NCI-H69 (cell line): ENCODE data around the gene FAM241A.
"Not testable (repeated sequence)": the region's sequence is repeated elsewhere in the genome, so short reads cannot be mapped to it uniquely, and the experiment has no call there.

Experiments used
- DNase-seq: peaks from one replicate; lab custom pipeline; 2025; lab: John Stamatoyannopoulos, UW

The FAM241A gene

DNA sequence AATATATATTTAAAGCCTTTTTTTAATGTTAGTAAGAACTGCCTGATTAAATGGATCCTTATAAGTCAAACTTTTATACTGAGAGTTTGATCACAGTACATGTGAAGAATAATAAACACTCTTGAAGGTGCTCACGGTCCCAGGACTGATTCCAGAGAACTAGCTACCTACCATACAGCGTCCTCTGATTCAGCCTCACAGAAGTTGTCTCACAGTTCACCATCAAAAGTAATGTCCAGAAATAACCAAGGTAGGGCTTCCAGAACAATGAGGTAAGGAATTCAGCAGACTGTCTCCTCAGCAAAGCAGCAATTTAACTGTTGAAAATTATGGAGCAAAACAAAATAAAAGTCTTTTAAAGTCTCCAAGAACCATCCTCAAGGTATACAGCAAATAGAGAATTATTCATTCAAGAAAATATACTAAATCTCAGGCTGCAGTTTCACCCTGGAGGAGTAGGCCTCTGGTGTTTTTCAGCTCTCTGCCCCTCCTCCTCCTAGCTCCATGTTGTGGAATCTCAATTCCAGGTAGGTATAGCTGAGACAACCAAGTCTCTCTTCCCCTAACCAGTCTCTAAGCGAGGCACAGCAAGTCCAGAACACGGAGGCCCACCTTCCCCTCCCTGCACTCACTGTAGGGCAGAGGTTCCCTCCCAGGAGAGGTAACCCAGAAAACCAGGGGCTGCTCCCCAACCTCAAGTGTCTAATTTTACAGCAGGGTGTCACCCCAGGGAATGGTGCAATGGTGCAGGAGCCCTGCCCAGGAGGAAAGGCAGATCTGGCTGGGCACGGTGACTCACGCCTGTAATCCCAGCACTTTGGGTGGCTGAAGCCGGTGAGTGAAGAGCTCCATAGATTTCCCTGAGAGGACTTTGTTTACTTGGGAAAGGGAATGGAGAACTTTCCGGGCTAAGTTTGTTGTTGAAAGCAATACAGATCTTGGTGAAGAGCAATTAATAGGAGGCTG lies 28.6 kb downstream of the FAM241A start:
- DNase-seq: no peak

DNA sequence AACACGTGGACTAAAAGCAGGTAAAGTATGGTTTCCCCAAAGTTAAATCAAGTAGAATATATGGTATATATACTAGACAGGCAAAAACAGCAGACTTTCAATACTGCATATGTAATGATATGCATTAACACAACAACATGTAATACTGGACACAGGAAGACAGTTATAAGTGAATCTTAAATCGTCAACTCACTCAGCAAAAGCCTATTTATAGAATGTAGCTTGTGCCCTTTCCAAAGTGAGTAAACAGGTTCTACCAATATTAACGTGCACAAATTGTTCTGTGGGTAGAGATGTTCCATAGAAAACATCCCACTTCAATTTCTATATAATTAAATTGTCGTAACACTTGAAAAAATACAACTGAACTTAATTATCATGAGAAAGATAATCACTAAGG lies 30.6 kb downstream of the FAM241A start:
- peak; percentile 7 for DNase-seq

DNA sequence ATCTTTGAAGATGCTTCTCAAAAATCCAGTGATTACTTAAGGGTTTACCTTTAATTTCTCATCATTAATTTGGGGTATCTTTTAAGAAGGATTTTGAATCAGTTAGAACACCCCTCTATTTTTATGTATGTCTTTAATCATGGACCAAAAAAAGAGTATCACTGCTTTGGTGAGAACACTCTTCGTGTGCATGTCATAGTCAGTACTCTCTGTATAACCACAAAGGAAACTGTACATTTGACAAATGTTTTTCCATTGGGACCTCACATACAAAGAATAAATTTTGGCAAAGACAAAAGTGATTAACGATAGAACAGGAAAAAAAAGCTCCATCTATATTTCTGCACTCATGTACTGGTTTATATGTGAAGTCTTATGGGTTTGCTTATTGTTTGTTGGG lies 31.3 kb downstream of the FAM241A start:
- no peak for DNase-seq

DNA sequence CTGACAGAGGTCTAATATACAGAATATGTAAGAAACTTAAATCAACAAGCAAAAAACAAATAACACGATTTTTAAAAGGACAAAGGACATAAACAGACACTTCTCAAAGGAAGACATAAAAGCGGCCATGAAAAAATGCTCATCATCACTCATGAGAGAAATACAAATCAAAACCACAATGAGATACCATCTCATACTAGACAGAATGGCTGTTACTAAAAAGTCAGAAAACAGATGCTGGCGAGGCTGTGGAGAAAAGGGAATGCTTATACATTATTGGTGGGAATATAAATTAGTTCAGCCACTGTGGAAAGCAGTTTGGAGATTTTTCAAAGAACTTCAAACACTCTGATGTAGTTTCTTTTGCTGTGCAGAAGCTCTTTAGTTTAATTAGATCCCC lies 33.5 kb downstream of the FAM241A start:
- DNase-seq: not testable (repeated sequence)

DNA sequence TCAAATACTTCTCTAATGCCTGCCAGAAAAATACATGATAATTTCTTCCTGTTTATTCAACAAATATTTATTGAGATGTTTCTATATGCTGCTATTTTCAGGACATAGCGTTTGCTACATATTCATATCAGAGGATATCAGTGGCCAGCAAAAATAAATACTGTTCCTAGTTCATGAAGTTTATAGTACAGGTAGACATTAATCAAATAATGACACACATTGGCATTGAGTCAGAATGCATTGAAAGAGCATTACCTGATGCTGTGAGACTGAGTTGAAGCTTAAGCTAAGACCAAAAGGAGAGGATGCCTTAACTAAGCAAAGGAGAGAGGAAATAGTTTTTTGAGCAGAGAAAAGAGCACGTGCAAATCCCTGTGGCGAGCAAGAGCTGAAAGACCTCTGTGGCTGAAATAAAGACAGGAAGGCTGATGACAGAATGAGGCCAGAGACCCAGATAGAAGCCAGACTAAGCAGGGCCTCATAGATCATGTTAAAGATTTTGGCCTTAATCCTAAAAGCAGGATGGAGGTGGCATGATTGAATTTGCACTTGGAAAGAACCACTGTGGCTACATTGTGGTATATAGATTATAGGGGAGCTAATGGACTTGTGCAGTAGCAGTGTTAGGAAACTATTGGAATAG lies 36.2 kb downstream of the FAM241A start:
- DNase-seq: no peak

DNA sequence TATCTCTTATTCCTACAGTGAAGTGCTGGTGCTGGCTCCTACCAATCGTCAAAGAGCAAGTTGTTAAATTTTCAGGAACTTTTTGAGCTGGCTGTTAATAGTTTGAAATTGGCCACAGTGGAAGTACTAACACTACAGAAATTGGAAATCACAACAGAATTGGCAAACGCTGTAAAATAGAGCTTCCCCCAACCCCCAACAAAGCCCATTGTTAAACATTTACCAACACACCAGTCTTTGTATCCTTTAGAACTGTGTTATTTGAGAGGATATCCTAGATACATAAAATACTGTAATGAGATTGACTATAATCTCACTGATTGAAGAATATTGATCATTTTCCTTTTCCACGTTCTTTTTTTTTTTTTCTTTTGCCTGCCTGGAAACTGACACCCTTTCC lies 37.4 kb downstream of the FAM241A start:
- no peak for DNase-seq

DNA sequence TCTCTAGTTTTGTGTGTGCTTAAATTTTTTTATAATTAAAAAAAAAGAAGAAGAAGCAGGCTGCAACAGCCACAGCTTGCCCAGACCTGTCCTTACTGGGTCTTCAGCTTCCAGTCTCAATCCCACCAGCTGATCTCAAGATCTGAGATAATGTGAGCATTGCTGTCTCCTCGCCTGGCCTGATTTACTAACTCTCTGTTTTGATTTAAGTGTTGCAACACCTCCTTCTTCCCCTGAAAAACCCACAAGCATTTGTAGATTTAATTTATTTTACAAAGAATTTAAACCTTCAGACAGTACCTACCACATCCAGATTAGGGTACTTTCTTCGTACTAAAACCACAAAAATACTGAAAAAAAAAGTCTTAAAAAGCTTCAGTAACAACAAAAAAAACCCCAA lies 38.0 kb downstream of the FAM241A start:
- no peak for DNase-seq

DNA sequence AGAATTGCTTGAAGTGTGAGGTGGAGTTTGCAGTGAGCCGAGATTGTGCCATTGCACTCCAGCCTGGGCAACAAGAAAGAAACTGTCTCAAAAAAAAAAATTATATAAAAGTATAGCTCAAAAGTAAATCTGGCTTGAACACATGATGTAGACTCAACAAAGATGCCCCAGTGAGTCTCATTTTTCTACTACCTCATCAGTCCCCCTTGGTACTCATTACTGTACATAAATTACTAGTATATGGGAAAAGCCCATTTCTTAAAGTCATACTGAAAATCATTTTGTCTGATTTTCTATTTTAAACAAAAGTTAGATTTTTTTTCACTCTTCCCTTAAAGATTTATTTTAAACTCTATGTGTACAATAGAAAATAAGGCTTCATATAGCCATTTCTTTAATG lies 39.2 kb downstream of the FAM241A start:
- no peak for DNase-seq

DNA sequence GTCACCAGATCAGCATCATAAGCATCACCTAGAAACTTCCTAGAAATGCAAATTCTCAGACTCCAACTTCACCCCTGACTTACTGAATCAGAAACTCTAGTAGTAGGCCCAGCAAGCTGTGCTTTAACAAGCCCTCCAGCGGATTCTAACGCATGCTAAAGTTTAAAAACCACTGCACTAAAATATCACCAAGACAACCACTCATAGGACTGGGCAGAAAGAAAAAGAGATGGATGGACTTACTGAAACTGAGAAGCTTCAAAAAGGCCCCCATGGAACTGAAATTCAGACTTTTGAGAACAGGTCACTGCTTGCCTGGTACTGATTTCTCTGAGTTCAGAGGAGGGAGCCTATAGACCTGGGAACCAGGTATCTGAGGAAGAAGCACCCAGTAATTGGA lies 40.1 kb downstream of the FAM241A start:
- no peak for DNase-seq

DNA sequence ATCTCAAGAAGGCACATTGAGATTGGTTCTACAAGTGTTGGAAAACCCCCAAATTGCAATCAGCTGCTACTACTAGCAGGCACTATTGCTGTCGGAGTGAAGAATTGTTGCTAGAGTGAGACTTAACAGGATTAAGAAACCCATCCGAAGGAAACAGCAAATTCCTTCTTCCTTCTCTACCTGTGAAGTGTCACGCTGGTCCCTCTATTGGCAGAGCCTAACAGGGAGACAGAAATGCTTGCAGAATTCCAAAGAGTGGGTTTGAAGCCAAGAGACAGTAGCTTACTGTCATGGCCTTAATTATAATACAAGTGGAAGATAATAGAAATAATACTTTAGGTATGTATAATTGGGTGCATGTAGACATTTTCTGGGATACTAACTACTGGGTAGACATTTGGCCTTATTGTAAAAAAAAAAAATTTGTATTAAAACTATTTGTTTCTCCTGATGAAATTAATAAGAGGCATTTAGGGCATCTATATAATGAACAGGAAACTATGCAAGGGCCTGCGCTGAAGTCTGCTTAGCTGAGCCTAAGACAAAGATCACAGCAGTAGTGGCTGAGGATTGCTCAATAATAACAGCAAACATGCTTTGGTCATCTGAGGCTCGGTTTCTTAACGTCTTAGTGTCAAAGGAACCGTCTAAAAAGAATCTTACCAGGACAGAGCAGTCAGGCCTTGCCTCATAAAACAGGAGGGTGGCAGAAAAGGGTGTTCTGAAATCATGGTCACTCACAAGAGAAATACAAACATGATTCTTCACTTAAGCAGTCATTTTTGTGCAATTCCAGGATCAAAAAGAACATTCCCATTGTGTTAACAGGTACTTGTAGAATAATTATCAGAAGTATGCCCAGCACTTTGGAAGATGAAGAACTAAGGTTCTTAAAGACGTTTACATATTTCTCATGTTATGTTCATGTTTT lies 40.8 kb downstream of the FAM241A start:
- no peak for DNase-seq

DNA sequence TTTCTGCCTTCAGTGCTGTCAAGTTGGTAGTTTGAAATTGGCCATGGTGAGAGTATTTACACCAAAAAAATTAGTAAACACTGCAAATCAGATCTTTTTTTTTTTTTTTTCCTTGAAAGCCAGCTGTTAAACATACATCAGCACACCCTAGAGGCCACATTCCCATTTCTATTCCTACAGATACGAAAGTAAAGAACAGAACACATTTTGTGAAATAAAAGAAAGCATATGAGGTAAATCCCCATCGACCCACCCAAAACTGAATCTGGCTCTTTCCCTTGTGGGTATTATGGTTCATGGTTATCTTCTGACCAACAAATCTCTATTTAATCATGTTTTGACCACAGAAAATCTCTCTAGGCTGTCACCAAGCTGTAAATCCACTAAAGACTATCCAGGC lies 44.5 kb downstream of the FAM241A start:
- DNase-seq: no peak

DNA sequence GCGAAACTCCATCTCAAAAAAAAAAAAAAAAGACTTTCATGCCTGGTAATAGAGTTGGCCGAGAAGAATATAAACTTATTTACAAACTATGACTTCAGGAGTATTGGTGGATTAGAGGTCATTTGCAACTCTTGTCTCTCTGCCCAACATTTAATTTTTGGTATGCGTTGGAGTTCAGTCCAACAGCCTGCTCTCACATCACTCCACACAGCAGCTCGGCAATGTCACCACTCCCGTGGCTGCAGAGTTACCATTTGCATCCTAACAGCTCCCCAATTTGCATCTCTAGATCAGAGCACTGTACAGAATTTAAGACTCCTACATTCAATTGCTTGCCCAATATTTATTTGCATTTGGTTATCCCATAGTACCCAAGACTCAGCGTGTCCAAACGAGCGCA lies 45.4 kb downstream of the FAM241A start:
- no peak for DNase-seq

DNA sequence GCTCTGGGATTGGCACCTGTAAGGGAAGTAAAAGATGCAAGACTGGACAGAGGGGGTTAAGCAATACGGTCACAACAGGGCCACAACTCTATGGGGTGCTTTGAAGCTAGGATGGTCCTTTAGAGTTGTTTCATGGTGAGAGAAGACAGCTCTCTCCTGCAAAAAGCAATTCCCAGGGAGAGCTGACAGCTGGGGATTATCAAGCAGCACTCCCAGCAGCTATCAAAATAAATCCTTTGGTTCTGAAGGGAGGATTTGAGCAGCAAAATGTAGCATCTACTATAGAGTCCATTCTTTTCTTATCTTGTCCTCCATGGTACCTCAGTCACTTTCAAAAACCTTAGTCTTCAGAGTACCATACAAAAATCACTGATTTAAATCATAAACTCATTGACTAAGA lies 51.2 kb downstream of the FAM241A start:
- DNase-seq: no peak

DNA sequence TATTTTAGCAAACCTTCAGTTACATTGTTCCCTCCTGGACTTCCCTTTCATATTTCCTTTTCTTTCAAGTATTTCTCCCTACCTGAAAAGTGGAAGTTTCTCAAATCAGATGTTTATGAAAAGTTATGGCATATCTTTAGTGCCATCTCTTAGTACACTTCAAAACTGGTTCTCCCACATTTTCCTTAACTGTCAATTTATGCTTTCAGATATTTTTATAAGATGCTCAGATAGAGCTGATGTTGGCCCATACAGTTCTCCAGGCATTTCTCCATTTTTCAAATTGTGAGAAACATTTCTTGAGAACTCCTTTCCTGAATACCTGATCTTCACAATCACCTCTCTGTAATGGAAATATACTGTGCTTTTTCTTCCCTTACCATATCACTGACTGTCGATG lies 53.8 kb downstream of the FAM241A start:
- DNase-seq: no peak

DNA sequence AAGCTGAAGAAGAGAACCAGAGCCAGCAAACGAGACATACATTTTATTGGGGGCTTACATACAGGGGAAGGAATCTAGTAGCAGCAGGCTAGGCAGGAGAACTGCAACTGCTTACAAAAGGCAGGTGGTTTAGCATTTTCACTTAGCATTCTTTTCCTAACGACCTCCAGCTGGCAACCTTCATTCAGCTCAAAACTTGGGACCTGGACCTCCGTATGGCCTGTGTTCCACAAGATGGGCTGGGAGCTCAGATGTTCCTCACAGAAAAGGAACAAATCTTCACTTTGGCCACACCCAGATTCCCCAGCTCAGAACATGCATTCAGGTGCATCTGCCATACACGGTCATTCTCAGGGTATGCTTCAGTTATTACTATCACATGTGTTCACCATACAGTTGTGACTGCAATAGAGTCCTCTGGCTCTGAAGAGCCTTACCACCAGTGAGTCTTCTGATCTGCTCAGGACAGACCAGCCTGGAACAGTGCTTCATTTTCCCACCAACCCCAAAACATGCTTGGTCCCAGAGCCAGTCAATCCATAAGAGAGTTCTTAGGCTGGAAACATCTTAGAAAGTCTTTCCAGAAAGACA lies 56.8 kb downstream of the FAM241A start:
- no peak for DNase-seq

DNA sequence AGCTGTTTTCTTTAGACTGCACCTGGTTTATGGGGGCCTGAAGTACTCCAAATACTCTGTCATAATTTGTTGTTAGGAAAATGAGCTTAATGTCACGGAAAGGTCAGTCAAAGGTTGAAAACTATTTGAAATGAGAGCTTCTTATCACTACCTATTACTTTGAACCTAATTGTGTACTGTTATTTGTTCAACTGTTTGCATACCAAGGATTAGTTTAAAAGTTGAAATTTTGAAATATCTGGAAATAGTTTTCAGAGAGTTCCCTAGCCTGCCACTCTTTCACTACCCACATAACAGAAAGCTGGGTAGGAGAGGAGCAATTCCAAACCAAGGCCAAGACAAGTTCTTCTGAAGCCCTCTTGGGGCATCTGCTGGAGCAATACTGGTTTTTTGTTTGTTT lies 58.3 kb downstream of the FAM241A start:
- no peak for DNase-seq

DNA sequence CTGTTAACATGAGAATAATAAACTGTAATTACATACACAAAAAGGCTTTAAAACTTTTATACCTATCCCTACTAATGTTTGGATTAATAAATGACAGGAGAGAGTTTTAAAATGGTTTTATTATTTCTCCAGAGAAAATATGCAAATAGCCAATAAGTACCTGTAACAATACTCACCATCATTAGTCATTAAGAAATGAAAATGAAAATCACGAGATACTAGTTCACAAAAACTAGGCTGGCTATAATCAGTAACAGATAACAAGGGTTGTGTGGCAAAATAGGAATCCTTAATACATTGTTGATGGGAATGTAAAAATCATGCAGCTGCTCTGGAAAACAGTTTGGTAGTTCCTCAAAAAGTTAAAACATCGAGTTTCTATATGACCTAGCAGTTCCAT lies 61.2 kb downstream of the FAM241A start:
- no peak for DNase-seq

DNA sequence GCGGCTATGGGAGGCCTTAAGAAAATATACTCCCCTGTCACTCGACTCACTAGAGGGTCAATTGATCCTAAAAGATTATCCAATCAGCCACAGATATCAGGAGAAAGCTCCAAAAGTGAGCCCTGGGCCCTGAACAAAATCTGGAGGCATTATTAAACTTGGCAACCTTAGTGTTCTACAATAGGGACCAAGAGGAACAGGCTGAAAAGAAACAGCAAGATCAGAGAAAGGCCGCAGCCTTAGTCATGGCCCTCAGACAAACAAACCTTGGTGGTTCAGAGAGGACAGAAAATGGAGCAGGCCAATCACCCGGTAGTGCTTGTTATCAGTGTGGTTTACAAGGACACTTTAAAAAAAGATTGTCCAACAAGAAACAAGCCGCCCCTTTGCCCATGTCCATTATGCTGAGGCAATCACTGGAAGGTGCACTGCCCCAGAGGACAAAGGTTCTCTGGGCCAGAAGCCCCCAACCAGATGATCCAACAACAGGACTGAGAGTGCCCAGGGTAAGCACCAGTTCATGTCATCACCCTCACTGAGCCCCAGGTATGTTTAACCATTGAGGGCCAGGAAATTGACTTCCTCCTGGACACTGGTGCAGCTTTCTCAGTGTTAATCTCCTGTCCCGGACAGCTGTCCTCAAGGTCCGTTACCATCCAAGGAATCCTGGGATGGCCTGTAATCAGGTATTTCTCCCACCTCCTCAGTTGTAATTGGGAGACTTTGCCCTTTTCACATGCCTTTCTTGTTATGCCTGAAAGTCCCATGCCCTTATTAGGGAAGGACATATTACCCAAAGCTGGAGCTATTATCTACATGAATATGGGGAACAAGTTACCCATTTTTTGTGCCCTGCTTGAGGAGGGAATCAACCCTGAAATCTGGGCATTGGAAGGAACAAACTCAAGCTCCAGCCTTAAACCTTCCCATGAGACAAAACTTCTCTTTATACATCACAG lies 63.2 kb downstream of the FAM241A start:
- not testable (repeated sequence) for DNase-seq

DNA sequence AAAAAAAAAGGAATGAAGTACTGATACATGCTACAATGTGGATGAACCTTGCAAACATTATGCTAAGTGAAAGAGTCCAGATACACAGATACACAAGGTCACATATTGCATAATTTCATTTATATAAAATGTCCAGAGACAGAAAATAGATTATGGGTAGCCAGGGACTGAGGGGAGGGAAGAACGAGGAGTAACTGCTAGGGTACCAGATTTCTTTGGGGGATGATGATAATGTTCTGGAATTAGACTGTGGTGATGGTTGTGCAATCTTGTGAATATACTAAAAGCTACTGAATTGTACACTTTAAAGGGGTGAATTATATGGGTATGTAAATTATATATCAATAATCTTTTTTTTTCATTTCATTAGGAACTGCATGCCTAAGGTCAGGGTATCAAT lies 65.5 kb downstream of the FAM241A start:
- no peak for DNase-seq

DNA sequence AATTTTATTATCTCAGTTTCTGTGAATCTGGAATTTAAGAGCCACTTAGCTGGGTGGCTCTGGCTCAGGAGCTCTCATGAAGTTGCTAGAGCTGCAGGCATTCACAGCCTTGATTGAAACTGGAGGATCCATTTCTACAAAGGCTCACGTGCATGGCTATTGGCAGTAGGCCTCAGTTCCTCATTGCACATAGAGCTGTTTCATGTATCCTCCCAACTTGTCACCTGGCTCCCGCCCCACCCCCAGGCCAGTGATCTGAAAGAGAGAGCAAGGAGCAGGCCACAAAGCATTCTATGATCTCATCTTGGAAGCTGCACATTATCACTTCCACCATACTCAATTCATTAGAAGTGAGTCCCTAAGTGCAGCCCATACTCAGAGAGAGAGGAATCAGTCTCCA lies 67.8 kb downstream of the FAM241A start:
- peak; percentile 6 for DNase-seq

DNA sequence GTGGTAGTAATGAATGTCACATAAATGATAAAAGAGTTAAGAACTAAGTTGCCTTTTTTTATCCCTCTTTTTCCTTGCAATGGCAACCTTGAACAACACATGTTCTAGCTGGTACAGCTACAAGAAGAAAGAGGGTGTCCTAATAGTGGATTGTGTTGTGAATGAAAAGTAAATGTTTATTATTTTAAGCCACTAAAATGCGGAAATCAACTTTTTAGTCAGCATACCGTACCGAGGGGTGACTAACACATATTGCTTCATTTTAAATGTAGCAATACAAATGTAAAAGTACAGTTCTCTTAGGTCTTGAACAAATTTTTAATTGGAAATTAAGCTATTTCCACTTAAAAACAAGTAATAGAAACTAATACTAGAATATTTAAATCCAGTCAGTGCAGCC lies 68.6 kb downstream of the FAM241A start:
- DNase-seq: no peak
